Panc1 (cell line): ENCODE data around the gene RPP25L. TPM values are rescaled to one million over a fixed set of nuclear protein-coding genes. Genes with fewer than 3 reads are reported as not detected.

Experiments used
- ATAC-seq: fragments of 200-7000 bp; cut with Tn5 transposase; 2 replicates; pipeline ENCODE4 v1.9.1; 2020; ENCODE audit warnings: mild to moderate bottlenecking, moderate library complexity
- BruUV-seq: library from RNA; stranded (reverse); fragments of 400-500 nt; replicated peaks from 2 replicates; lab custom pipeline; 2021; lab: Mats Ljungman, UMichigan
- CTCF ChIA-PET: fragments of 300-600 bp; sonication (Branson Sonifier 250); formaldehyde crosslinking; loops from one replicate; lab custom pipeline; 2022; ENCODE audit warnings: antibody characterized with exemption; lab: Charles Lee
- POLR2A ChIA-PET: fragments of 300-600 bp; sonication (Branson Sonifier 250); formaldehyde crosslinking; loops from one replicate; lab custom pipeline; 2022; ENCODE audit warnings: antibody characterized with exemption; lab: Charles Lee
- DNase-seq: peaks from one replicate; pipeline ENCODE4 v3.0.0-alpha.2; 2010; ENCODE audit warnings: low read depth, low spot score
- H3K27ac ChIP-seq: 2 replicates; pipeline ENCODE4 v1.5.1; 2011; ENCODE audit warnings: mild to moderate bottlenecking, low read length, inconsistent platforms
- H3K27me3 ChIP-seq: fragments of 200-500 bp; sonication (Bioruptor generic); 2 replicates; pipeline ENCODE4 v1.6.0; 2014; ENCODE audit warnings: low read length, inconsistent platforms; ENCODE audit not compliant: control insufficient read depth, insufficient read depth
- H3K36me3 ChIP-seq: fragments of 200-500 bp; sonication (Bioruptor generic); 2 replicates; pipeline ENCODE4 v1.5.1; 2014; ENCODE audit warnings: inconsistent platforms, mild to moderate bottlenecking, low read length, moderate library complexity; ENCODE audit not compliant: control insufficient read depth, insufficient read depth
- H3K4me1 ChIP-seq: 2 replicates; pipeline ENCODE4 v1.5.1; 2011; ENCODE audit warnings: inconsistent platforms, mild to moderate bottlenecking, low read length, moderate library complexity; ENCODE audit not compliant: control insufficient read depth, insufficient read depth
- H3K4me3 ChIP-seq, 2 experiments: 2 replicates each; pipeline ENCODE4 v1.5.1; 2011 to 2012; ENCODE audit warnings: low read depth in 2 of 2, low read length in 2 of 2, mild to moderate bottlenecking in 2 of 2, inconsistent platforms in 1 of 2, moderate library complexity in 1 of 2
- H3K9me3 ChIP-seq: fragments of 200-500 bp; sonication (Bioruptor generic); 2 replicates; pipeline ENCODE4 v1.5.1; 2014; ENCODE audit warnings: low read depth, mild to moderate bottlenecking, inconsistent platforms, low read length, moderate library complexity; ENCODE audit not compliant: control insufficient read depth, insufficient read depth
- CTCF ChIP-seq: fragments of 450-650 bp; IDR thresholded peaks from 2 replicates; pipeline ENCODE4 v1.5.1; 2017; ENCODE audit warnings: mild to moderate bottlenecking
- POLR2AphosphoS5 ChIP-seq: IDR thresholded peaks from 2 replicates; pipeline ENCODE4 v1.6.1; 2012; ENCODE audit warnings: mild to moderate bottlenecking, low read depth, low read length, moderate library complexity
- REST ChIP-seq, 2 experiments: IDR thresholded peaks; 2 replicates each; pipeline ENCODE4 v1.6.1; 2011 to 2012; ENCODE audit warnings: low read depth in 2 of 2, control low read depth in 1 of 2, low read length in 1 of 2, mild to moderate bottlenecking in 1 of 2, moderate library complexity in 1 of 2; ENCODE audit not compliant: insufficient read depth in 1 of 2
- SIN3A ChIP-seq: IDR thresholded peaks from 2 replicates; pipeline ENCODE4 v1.6.1; 2012; ENCODE audit warnings: low read depth, mild to moderate bottlenecking, low read length, moderate library complexity, borderline replicate concordance; ENCODE audit not compliant: insufficient read depth
- TCF7L2 ChIP-seq: IDR thresholded peaks from 2 replicates; pipeline ENCODE4 v1.6.1; 2011; ENCODE audit warnings: mild to moderate bottlenecking, low read depth, low read length, inconsistent platforms
- in situ Hi-C: cut with HindIII; loops from 2 replicates; pipeline ENCODE4 v1.10.0; 2016; ENCODE audit warnings: low sequenced_read_pairs, low pct_unique_long_range_greater_than_20kb
- intact Hi-C: fragments of 100-400 bp; cut with micrococcal nuclease; formaldehyde crosslinking; loops from one replicate; pipeline ENCODE4 v1.10.0; 2022; ENCODE audit not compliant: unreplicated experiment
- total RNA-seq: library from RNA; stranded (reverse); gene quantifications from one replicate; pipeline ENCODE4 v1.2.1, GENCODE V29; 2021; ENCODE audit not compliant: unreplicated experiment

RPP25L gene
- total RNA-seq, 1 experiment from 2014 or later = 30.4 TPM

GRCh38 chr9:34625186-34625486 is 13.2 kb upstream of the RPP25L start:
- TF ChIP-seq SIN3A = no peak
- TF ChIP-seq CTCF = no peak
- no peak for TF ChIP-seq REST (IDR thresholded peaks at IDR 0.05; ENCODE audit: insufficient read depth in 1 of 2, low read depth in 2 of 2, low read length in 1 of 2)
- TF ChIP-seq POLR2AphosphoS5 = no peak
- no peak for TF ChIP-seq TCF7L2
- ATAC-seq (no peak), DNase-seq (no peak)
- Histone ChIP-seq H3K4me1 (peaks cover 3% of the 10 kb centered on the region; the same call in 1 of the 2 replicates), H3K4me3 (no peak overlapping the region), H3K9me3 (no peaks in the 10 kb centered on the region), H3K27ac (no peak overlapping the region), H3K27me3 (peaks cover 13% of the 10 kb centered on the region), H3K36me3 (no peaks in the 10 kb centered on the region)
- intact Hi-C loops = no loop called here
- in situ Hi-C loops = no loop called here
- ChIA-PET POLR2A (no interaction called here), CTCF (interaction anchor here (0.6 kb wide), 2 partner anchors 20 to 894 kb away, joined by 3 to 6 read pairs; no protein-coding TSS in a partner anchor)
- no TSS peak for BruUV-seq

GRCh38 chr9:34624475-34625185 is 12.7 kb upstream of the RPP25L start:
- intact Hi-C loops (no loop called here), in situ Hi-C loops (no loop called here)
- no TSS peak for BruUV-seq
- Histone ChIP-seq H3K27ac (no peak overlapping the region), H3K4me1 (peaks cover 5% of the 10 kb centered on the region; the same call in 1 of the 2 replicates), H3K36me3 (no peaks in the 10 kb centered on the region), H3K27me3 (peaks cover 13% of the 10 kb centered on the region), H3K4me3 (no peak overlapping the region), H3K9me3 (no peaks in the 10 kb centered on the region)
- no peak for TF ChIP-seq POLR2AphosphoS5
- no peak for TF ChIP-seq REST (IDR thresholded peaks at IDR 0.05; ENCODE audit: insufficient read depth in 1 of 2, low read depth in 2 of 2, low read length in 1 of 2)
- no peak for TF ChIP-seq TCF7L2
- no peak for TF ChIP-seq SIN3A
- no peak for TF ChIP-seq CTCF
- DNase-seq (no peak), ATAC-seq (no peak)
- POLR2A ChIA-PET = no interaction called here
- CTCF ChIA-PET = interaction anchor here (0.6 kb wide), 1 partner anchor 20 kb away, joined by 3 read pairs; no protein-coding TSS in a partner anchor
